AG04450 (cell line): ENCODE data around the gene MASP1. TPM values are rescaled to one million over a fixed set of nuclear protein-coding genes. Genes with fewer than 3 reads are reported as not detected.
A peak's percentile ranks its signal among the peaks of the same experiment; 100 is the strongest.

Source experiments
- CTCF ChIA-PET: fragments of 300-600, 350-600 bp; formaldehyde crosslinking; extraction: SDS; loops from one replicate; lab custom pipeline; 2022; ENCODE audit warnings: antibody characterized with exemption, inconsistent platforms; lab: Charles Lee
- POLR2A ChIA-PET: fragments of 350-600 bp; formaldehyde crosslinking; extraction: SDS; loops from one replicate; lab custom pipeline; 2021; ENCODE audit warnings: antibody characterized with exemption, inconsistent platforms; lab: Yijun Ruan, JAX
- DNase-seq: peaks from one replicate; pipeline ENCODE4 v3.0.0-alpha.2; 2011; ENCODE audit warnings: low read depth, low spot score
- H3K27ac ChIP-seq: one replicate; pipeline ENCODE4 v1.5.1; 2012; ENCODE audit warnings: low read depth, low read length, control low read depth
- H3K27me3 ChIP-seq: one replicate; pipeline ENCODE4 v1.6.0; 2012; ENCODE audit warnings: low read length; ENCODE audit not compliant: control insufficient read depth, insufficient read depth
- H3K4me3 ChIP-seq: 2 replicates; pipeline ENCODE4 v1.5.1; 2011; ENCODE audit warnings: mild to moderate bottlenecking, low read depth, low read length, control low read depth
- H3K9me3 ChIP-seq: 2 replicates; pipeline ENCODE4 v1.5.1; 2012; ENCODE audit warnings: low read length; ENCODE audit not compliant: control insufficient read depth, insufficient read depth
- CTCF ChIP-seq: IDR thresholded peaks from 2 replicates; pipeline ENCODE4 v1.5.1; 2011; ENCODE audit warnings: low read depth, low read length, control low read depth, inconsistent platforms
- polyA plus RNA-seq: library from polyadenylated mRNA; depleted of rRNA; stranded (reverse); fragments of >200 nt; gene quantifications from 2 replicates; pipeline ENCODE4 v1.2.3, GENCODE V29; 2011

Gene MASP1
- polyA plus RNA-seq, 1 experiment: 80.7 TPM

- H3K9me3 ChIP-seq: peaks cover 2% of the 10 kb centered on the region; the same call in 1 of the 2 replicates
- no peak for TF ChIP-seq CTCF
- H3K27ac ChIP-seq: no peak overlapping the region
- H3K4me3 ChIP-seq: no peak overlapping the region
- CTCF ChIA-PET: interaction anchor here (3.5 kb wide), 1 partner anchor 425 kb away, joined by 19 read pairs; no protein-coding TSS in a partner anchor
- H3K27me3 ChIP-seq: no peaks in the 10 kb centered on the region
- POLR2A ChIA-PET: interaction anchor here (0.9 kb wide), 1 partner anchor 27 kb away, joined by 4 read pairs; no protein-coding TSS in a partner anchor
- no peak for DNase-seq
Observed at GRCh38 chr3:187255314-187255713, 36.2 kb downstream of the MASP1 start.

GRCh38 chr3:187252311-187252710 is 39.2 kb downstream of the MASP1 start:
- H3K9me3 ChIP-seq: peaks cover 6% of the 10 kb centered on the region
- CTCF ChIA-PET: interaction anchor here (1.5 kb wide), 1 partner anchor 427 kb away, joined by 6 read pairs; no protein-coding TSS in a partner anchor
- H3K4me3 ChIP-seq: no peak overlapping the region
- no peak for TF ChIP-seq CTCF
- H3K27ac ChIP-seq: peak overlapping the region; percentile 31
- DNase-seq: no peak
- POLR2A ChIA-PET: no interaction called here
- H3K27me3 ChIP-seq: no peaks in the 10 kb centered on the region

- DNase-seq: no peak
- peaks cover 6% of the 10 kb centered on the region for H3K9me3 ChIP-seq
- CTCF ChIA-PET: interaction anchor here (1.5 to 2.8 kb wide), 3 partner anchors 12 to 428 kb away, joined by 3 to 15 read pairs (median 6); no protein-coding TSS in a partner anchor
- H3K27ac ChIP-seq: no peak overlapping the region
- H3K27me3 ChIP-seq: no peaks in the 10 kb centered on the region
- H3K4me3 ChIP-seq: no peak overlapping the region
- no peak for TF ChIP-seq CTCF
- POLR2A ChIA-PET: no interaction called here
Observed at GRCh38 chr3:187251599-187251998, 39.9 kb downstream of the MASP1 start.

GRCh38 chr3:187247398-187247797 is 44.1 kb downstream of the MASP1 start:
- peaks cover 4% of the 10 kb centered on the region; the same call in 1 of the 2 replicates for H3K9me3 ChIP-seq
- DNase-seq: no peak
- H3K27ac ChIP-seq: no peak overlapping the region
- no peak overlapping the region for H3K4me3 ChIP-seq
- ChIA-PET CTCF (interaction anchor here (0.6 kb wide), 1 partner anchor 431 kb away, joined by 3 read pairs; no protein-coding TSS in a partner anchor), POLR2A (interaction anchor here (1.1 kb wide), 1 partner anchor 45 kb away, joined by 3 read pairs; no protein-coding TSS in a partner anchor)
- TF ChIP-seq CTCF: no peak
- H3K27me3 ChIP-seq: no peaks in the 10 kb centered on the region

- H3K9me3 ChIP-seq: peaks cover 4% of the 10 kb centered on the region
- ChIA-PET POLR2A (no interaction called here), CTCF (interaction anchor here (0.6 to 2.1 kb wide), 5 partner anchors 15 to 436 kb away, joined by 3 to 6 read pairs (median 3); no protein-coding TSS in a partner anchor)
- no peak for DNase-seq
- no peak overlapping the region for H3K27ac ChIP-seq
- no peak overlapping the region for H3K4me3 ChIP-seq
- no peak for TF ChIP-seq CTCF
- no peaks in the 10 kb centered on the region for H3K27me3 ChIP-seq
Observed at GRCh38 chr3:187243933-187244524, 47.5 kb downstream of the MASP1 start.
